Nephron (organoid): Measurements from ENCODE around the gene ELOVL5.
A peak's percentile ranks its signal among the peaks of the same experiment; 100 is the strongest.

Source experiments
- H3K27ac Mint-ChIP-seq, 3 experiments: 2 replicates each; pipeline ENCODE4 v1.8.0; 2020; ENCODE audit warnings: mixed read lengths in 3 of 3, mild to moderate bottlenecking in 2 of 3, moderate library complexity in 1 of 3
- H3K27me3 Mint-ChIP-seq: 2 replicates; pipeline ENCODE4 v1.8.0; 2021; ENCODE audit warnings: low read depth, mild to moderate bottlenecking, moderate library complexity, mixed read lengths
- H3K36me3 Mint-ChIP-seq: 2 replicates; pipeline ENCODE4 v1.8.0; 2020; ENCODE audit warnings: low read depth, mixed read lengths
- H3K4me1 Mint-ChIP-seq: 2 replicates; pipeline ENCODE4 v1.8.0; 2020; ENCODE audit warnings: mixed read lengths
- H3K4me3 Mint-ChIP-seq, 3 experiments: 2 replicates each; pipeline ENCODE4 v1.8.0; 2020; ENCODE audit warnings: mild to moderate bottlenecking in 3 of 3, mixed read lengths in 3 of 3, moderate library complexity in 2 of 3
- H3K9me3 Mint-ChIP-seq: 2 replicates; pipeline ENCODE4 v1.8.0; 2020; ENCODE audit warnings: mixed read lengths
- TF ChIP-seq, protein P1 (sequence below), 3 experiments: fragments of 200-600 bp; sonication (generic); IDR thresholded peaks; one replicate each; pipeline ENCODE4 v1.5.0; 2021; ENCODE audit warnings: antibody characterized with exemption in 3 of 3; ENCODE audit not compliant: unreplicated experiment in 3 of 3

Gene ELOVL5

DNA sequence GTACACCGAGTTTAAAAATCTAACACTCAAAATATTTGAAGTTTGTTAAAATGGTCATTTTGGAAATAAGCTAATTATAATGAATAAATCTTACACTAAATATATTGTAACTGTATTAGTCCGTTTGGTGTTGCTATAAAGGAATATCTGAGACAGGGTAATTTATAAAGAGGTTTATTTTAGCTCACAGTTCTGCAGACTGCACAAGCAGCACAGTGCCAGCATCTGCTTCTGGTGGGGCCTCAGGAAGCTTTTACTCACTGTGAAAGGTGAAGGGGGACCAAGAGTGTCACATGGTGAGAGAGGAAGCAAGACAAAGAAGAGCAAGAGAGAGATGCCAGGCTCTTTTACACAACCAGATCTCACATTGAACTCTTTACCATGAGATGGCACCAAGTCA is 17.1 kb downstream of the ELOVL5 start:
- no peaks in the 10 kb centered on the region for H3K9me3 Mint-ChIP-seq
- H3K4me1 Mint-ChIP-seq: peaks cover 26% of the 10 kb centered on the region
- TF ChIP-seq, protein P1, sequence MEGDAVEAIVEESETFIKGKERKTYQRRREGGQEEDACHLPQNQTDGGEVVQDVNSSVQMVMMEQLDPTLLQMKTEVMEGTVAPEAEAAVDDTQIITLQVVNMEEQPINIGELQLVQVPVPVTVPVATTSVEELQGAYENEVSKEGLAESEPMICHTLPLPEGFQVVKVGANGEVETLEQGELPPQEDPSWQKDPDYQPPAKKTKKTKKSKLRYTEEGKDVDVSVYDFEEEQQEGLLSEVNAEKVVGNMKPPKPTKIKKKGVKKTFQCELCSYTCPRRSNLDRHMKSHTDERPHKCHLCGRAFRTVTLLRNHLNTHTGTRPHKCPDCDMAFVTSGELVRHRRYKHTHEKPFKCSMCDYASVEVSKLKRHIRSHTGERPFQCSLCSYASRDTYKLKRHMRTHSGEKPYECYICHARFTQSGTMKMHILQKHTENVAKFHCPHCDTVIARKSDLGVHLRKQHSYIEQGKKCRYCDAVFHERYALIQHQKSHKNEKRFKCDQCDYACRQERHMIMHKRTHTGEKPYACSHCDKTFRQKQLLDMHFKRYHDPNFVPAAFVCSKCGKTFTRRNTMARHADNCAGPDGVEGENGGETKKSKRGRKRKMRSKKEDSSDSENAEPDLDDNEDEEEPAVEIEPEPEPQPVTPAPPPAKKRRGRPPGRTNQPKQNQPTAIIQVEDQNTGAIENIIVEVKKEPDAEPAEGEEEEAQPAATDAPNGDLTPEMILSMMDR (IDR thresholded peaks at IDR 0.05; ENCODE audit: unreplicated experiment in 3 of 3): no peak
- H3K27ac Mint-ChIP-seq: peak overlapping the region in 1 of 3 experiments; percentile 73
- H3K27me3 Mint-ChIP-seq: no peaks in the 10 kb centered on the region
- H3K36me3 Mint-ChIP-seq: no peaks in the 10 kb centered on the region
- no peak overlapping the region for H3K4me3 Mint-ChIP-seq

DNA sequence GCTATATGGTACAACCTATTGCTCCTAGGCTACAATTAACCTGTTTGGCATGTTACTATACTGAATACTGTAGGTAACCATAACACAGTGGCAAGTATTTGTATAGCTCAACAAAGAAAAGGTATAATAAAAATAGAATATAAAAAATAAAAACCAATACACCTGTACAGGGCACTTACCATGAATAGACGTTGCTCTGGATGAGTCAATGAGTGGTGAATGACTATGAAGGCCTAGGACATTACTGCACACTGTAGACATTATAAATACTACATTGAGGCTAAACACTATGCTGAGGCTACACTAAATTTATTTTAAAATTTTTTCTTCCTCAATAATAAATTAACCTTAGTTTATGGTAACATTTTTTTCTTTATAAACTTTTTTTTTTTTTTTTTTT is 18.6 kb downstream of the ELOVL5 start:
- no peaks in the 10 kb centered on the region for H3K27me3 Mint-ChIP-seq
- H3K4me1 Mint-ChIP-seq: peaks cover 21% of the 10 kb centered on the region
- TF ChIP-seq, protein P1 (IDR thresholded peaks at IDR 0.05; ENCODE audit: unreplicated experiment in 3 of 3): no peak
- no peak overlapping the region for H3K27ac Mint-ChIP-seq
- no peaks in the 10 kb centered on the region for H3K36me3 Mint-ChIP-seq
- H3K9me3 Mint-ChIP-seq: no peaks in the 10 kb centered on the region
- no peak overlapping the region for H3K4me3 Mint-ChIP-seq

DNA sequence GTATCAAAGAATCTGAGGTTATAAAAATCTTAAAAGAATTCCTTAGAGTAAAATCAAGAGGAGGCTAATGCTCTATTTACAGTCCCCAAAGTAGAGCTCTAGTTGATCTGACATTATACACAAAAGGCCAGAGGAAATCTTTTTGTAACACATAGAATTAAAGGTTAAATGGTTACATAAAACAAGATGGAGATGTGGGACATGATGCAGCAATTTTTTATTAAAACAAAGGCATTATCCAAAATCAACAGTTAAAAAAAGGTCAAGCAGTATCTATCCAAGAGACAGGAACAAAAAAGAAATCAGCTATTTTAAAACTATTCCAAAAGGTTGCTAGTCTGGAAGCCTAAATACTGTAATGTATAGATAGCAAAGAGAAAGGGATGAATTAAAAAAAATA is 20.4 kb downstream of the ELOVL5 start:
- Mint-ChIP-seq H3K27ac (peak overlapping the region in 1 of 3 experiments; percentile 9), H3K27me3 (no peaks in the 10 kb centered on the region)
- TF ChIP-seq, protein P1 (IDR thresholded peaks at IDR 0.05; ENCODE audit: unreplicated experiment in 3 of 3): no peak

DNA sequence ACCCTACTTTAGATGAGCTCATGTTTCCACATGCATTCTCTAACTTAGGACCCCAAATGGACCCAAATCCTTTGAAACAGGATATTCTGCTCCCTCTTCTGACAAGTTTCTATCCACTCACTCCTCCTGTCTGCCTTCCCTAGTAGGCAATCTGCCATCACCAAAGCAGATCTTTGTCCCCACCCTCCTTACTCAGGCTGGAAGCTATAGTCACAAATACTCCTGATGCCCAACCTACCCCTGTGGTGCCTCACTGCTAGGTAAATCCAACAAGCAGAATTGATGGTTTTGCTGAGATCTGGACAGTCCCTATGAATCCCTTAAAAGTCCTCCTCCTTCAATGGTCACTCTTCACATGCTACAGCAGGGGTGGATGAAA is 21.7 kb downstream of the ELOVL5 start:
- Mint-ChIP-seq H3K4me3 (no peak overlapping the region), H3K27ac (peak overlapping the region in 2 of 3 experiments; percentile 9 to 33), H3K36me3 (no peaks in the 10 kb centered on the region), H3K27me3 (no peaks in the 10 kb centered on the region), H3K9me3 (no peaks in the 10 kb centered on the region), H3K4me1 (peaks cover 29% of the 10 kb centered on the region)
- TF ChIP-seq, protein P1 (IDR thresholded peaks at IDR 0.05; ENCODE audit: unreplicated experiment in 3 of 3): no peak

More for the DNA sequence above, 20.4 kb downstream of the ELOVL5 start:
- Mint-ChIP-seq H3K4me1 (peaks cover 21% of the 10 kb centered on the region), H3K36me3 (no peaks in the 10 kb centered on the region), H3K4me3 (no peak overlapping the region), H3K9me3 (no peaks in the 10 kb centered on the region)

DNA sequence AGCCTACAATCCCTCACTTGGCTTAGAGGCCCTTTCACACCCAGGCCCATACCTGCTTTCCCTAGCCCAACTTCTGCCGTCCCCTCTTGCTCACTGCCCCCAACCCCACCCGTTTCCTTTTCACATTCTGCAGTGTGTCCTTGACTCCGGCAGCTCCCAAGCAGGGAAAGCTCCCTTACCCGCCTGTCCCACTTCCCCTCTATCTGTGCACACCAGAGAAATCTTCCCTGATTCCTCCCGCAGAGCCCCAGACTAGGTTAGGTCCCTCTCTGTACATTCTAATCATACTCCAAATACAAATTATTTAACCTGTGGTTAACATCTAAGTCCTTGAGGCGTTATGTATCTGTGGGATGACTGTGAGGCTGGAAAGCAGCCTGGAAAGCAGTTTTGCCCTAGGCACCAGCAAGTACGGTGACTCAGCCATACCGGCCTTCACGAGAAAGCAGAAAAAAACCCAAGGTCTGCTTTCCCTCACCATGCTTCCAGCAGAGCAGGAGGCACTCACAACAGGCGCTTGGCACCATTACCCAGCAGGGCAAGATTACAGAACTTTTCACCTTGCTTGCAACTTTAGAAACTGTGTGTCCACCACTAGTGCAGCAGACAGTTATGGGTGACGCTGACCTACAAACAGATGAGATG is 22.3 kb downstream of the ELOVL5 start:
- peaks cover 32% of the 10 kb centered on the region for H3K4me1 Mint-ChIP-seq
- peak overlapping the region in 1 of 3 experiments; percentile 5 for H3K27ac Mint-ChIP-seq
- no peak overlapping the region for H3K4me3 Mint-ChIP-seq
- H3K9me3 Mint-ChIP-seq: no peaks in the 10 kb centered on the region
- no peaks in the 10 kb centered on the region for H3K36me3 Mint-ChIP-seq
- H3K27me3 Mint-ChIP-seq: no peaks in the 10 kb centered on the region
- TF ChIP-seq, protein P1 (IDR thresholded peaks at IDR 0.05; ENCODE audit: unreplicated experiment in 3 of 3): no peak

DNA sequence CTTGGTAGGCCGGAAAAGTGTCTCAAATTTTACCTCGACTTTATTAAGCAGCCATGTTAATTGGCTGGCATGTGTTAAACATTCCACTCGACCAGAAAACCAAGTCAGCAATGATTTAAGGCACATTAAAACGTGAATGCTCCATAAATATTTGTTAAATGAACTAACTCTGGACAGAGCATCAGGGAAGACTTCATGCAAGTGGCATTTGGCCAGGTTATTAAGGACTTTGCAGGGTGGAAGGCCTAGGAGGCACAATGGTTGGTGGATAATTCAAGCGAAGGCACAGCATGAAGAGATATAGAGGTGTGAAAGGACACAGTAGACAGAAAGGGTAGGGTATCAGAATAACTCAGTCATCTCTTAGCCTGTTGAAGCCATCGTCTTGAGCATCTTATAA is 23.0 kb downstream of the ELOVL5 start:
- Mint-ChIP-seq H3K36me3 (no peaks in the 10 kb centered on the region), H3K9me3 (no peaks in the 10 kb centered on the region), H3K27me3 (no peaks in the 10 kb centered on the region), H3K4me3 (no peak overlapping the region), H3K27ac (no peak overlapping the region), H3K4me1 (peaks cover 35% of the 10 kb centered on the region)
- TF ChIP-seq, protein P1 (IDR thresholded peaks at IDR 0.05; ENCODE audit: unreplicated experiment in 3 of 3): no peak
